GM19397 (cell line): ENCODE results near the gene FREM2.

Experiments
- ATAC-seq: cut with Tn5 transposase; IDR thresholded peaks from one replicate; pipeline ENCODE4 v1.9.1; 2021; ENCODE audit warnings: mild to moderate bottlenecking, moderate library complexity; ENCODE audit not compliant: unreplicated experiment

The FREM2 gene

GRCh38 chr13:38685974-38686576 is 802 bp upstream of the FREM2 start:
- ATAC-seq: no peak

DNA sequence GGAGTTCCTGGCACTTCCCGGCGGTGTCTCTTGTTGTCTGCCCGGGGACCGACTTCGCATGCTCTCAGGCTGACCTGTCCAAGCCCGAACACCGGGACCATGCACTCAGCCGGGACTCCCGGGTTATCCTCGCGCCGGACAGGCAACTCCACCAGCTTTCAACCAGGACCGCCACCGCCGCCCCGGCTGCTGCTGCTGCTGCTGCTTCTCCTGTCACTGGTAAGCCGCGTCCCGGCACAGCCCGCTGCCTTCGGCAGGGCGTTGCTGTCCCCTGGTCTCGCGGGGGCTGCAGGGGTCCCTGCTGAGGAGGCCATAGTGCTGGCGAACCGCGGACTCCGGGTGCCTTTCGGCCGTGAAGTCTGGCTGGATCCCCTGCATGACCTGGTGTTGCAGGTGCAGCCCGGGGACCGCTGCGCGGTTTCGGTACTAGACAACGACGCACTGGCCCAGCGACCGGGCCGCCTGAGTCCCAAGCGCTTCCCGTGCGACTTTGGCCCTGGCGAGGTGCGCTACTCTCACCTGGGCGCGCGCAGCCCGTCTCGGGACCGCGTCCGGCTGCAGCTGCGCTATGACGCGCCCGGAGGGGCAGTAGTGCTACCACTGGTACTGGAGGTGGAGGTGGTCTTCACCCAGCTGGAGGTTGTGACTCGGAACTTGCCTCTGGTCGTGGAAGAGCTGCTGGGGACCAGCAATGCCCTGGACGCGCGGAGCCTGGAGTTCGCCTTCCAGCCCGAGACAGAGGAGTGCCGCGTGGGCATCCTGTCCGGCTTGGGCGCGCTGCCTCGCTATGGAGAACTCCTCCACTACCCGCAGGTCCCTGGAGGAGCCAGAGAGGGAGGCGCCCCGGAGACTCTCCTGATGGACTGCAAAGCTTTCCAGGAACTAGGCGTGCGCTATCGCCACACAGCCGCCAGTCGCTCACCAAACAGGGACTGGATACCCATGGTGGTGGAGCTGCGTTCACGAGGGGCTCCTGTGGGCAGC is 661 bp downstream of the FREM2 start:
- no peak for ATAC-seq

DNA sequence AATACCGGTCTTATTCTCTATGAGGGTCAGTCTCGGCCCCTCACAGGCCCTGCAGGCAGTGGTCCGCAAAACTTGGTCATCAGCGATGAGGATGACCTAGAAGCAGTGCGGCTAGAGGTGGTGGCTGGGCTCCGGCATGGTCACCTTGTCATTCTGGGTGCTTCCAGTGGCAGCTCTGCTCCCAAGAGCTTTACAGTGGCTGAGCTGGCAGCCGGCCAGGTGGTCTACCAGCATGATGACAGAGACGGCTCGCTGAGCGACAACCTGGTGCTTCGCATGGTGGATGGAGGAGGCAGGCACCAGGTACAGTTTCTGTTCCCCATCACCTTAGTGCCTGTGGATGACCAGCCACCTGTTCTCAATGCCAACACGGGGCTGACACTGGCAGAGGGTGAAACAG is 1.8 kb downstream of the FREM2 start:
- no peak for ATAC-seq

DNA sequence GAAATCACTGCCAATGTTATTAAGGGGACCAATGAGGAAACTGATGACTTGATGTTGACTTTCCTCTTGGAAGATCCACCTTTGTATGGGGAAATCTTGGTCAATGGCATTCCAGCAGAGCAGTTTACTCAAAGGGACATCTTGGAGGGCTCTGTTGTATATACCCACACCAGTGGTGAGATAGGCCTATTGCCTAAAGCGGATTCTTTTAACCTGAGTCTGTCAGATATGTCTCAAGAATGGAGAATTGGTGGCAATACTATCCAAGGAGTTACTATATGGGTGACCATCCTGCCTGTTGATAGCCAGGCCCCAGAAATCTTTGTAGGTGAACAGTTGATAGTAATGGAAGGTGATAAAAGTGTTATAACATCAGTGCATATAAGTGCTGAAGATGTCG is 3.4 kb downstream of the FREM2 start:
- ATAC-seq: no peak

GRCh38 chr13:38693168-38693567 is 6.3 kb downstream of the FREM2 start:
- no peak for ATAC-seq

DNA sequence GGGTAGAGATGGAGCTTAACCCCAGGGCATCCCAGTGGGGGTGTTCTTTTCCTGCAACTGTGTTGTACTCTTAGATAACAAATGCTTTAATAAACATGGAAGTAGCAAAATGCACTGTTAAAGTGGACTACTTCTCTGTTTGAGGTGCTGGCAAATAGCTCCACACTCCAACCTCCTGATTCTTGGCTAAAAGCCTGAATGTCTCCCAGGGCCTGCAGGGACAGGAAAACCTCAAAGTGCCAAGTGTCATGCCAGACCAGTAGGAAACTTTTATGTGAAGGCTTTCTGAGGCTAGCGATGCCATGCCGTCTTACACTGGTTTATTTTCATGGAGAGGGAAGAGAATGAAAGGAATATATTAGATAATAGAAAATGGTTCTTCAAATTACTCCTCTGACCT is 6.8 kb downstream of the FREM2 start:
- no peak for ATAC-seq

DNA sequence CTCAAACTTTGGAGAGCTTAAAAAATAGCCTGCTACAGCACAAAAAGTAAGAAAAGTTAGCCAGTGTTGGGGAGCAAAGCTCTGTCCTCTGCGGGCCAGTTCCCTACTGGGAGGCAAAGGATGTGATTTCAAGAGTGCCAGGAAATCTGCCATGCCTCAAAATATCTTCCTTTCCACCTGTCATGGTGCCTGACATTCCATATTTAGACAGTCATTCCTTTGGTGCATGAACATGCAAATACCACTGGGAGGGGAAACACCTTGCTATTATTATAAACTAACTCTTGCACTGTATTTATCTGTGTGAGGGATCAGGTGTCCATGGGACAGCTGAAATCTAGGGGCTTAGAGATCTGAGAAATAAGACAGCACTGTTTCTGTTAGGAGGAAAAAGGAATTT is 10.3 kb downstream of the FREM2 start:
- ATAC-seq: no peak

- ATAC-seq: no peak
Observed at GRCh38 chr13:38697628-38698333, 10.9 kb downstream of the FREM2 start.

GRCh38 chr13:38700051-38700450 is 13.2 kb downstream of the FREM2 start:
- ATAC-seq: no peak

DNA sequence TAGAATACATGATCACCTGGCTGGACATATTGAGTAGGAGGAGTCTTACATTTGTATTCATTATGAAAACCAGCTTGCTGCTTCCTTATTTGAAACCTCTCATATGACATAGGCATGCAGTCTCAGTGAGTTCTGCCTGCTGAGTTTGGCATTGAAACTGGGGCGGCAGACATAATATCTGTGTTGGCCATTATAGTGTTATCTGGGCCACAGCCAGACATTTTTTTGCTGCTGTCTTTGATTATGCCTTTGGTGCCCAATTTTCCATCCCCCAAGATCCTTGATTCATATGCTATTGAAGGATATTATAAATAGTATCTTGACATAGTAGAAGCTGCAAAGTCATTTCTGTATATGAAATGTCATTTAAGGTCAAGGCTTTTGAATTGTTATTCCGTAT is 15.8 kb downstream of the FREM2 start:
- ATAC-seq: no peak

GRCh38 chr13:38703255-38703654 is 16.4 kb downstream of the FREM2 start:
- no peak for ATAC-seq

DNA sequence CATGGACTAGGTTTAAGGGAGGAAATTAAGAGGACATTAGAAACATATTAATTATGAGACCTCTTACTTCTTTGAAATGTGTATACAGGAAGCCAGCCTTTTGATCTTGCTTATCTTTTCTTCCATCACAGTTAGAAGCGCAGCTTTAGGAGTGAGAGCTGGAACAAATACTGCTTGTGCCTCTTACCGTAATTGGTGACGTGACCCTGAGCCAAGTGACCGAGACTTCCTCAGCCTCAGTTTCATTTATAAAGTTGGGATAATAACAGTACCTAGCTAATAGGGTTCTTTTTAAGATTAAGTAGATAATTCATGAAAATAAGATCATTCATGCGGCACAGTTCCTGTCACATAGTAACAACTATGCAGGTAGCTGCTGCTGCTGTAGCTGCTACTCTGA is 18.5 kb downstream of the FREM2 start:
- no peak for ATAC-seq

DNA sequence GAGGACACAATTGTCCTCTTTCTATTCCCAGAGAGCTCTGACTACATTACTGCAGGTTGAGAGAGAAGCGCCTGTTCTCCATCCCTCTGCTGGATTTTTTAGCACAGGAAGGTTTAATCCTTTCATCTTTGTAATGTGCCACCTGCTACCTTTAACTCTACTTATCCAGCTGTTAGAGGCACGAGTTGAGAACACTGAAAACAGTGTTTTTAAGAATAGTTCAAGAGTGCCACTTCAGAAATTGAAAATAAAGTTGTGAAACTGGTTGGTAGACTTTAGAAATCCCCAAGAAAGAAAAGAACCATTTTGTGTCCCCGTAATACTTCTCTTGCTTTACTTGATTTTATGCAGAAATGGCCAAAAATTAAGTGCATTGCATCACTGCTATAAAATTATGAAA is 20.6 kb downstream of the FREM2 start:
- ATAC-seq: no peak

- no peak for ATAC-seq
Observed at GRCh38 chr13:38713046-38713445, 26.2 kb downstream of the FREM2 start.

GRCh38 chr13:38718374-38718773 is 31.5 kb downstream of the FREM2 start:
- ATAC-seq: no peak

- ATAC-seq: no peak
Observed at GRCh38 chr13:38730332-38730731, 43.5 kb downstream of the FREM2 start.

GRCh38 chr13:38733146-38733545 is 46.3 kb downstream of the FREM2 start:
- ATAC-seq: no peak

GRCh38 chr13:38735665-38736440 is 49.0 kb downstream of the FREM2 start:
- ATAC-seq: no peak

- no peak for ATAC-seq
Observed at GRCh38 chr13:38743466-38743865, 56.6 kb downstream of the FREM2 start.

- no peak for ATAC-seq
Observed at GRCh38 chr13:38752686-38753085, 65.8 kb downstream of the FREM2 start.

DNA sequence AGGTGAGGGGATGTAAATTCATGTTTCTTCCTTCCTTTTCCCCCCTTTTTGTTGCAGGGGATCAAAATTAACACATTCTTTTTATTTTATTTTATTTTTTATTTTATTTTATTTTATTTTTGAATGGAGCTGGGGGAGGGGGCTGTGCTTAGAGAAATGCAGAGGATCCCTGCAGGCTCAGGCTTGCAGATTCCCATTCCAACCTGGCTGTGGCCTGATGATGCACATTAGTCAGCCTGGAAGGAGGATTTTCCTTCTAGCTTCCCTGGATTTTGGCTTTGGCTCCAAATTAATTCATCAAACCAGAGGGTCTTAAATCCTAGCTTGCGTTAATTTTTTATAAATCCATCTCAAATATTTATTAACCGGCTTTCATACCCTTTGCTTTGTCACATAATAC is 67.0 kb downstream of the FREM2 start:
- no peak for ATAC-seq
